WTC11 (cell line): ENCODE measurements around the gene DEDD2. TPM values are rescaled to one million over a fixed set of nuclear protein-coding genes. Genes with fewer than 3 reads are reported as not detected.
A peak's percentile ranks its signal among the peaks of the same experiment; 100 is the strongest.

ENCODE experiments used
- ATAC-seq: fragments of 200-7000 bp; cut with Tn5 transposase; 2 replicates; pipeline ENCODE4 v1.10.0; 2021; ENCODE audit warnings: mild to moderate bottlenecking, moderate library complexity
- CTCF ChIA-PET: fragments of 300-600 bp; sonication (Branson Sonifier 250); formaldehyde crosslinking; loops from one replicate; lab custom pipeline; 2021; ENCODE audit warnings: antibody characterized with exemption; lab: Charles Lee
- POLR2A ChIA-PET: fragments of 350-600 bp; sonication (Branson Sonifier 250); formaldehyde crosslinking; loops from one replicate; lab custom pipeline; 2021; ENCODE audit warnings: antibody characterized with exemption; lab: Charles Lee
- DNase-seq: peaks from one replicate; pipeline ENCODE4 v3.0.0; 2021; ENCODE audit warnings: low spot score
- H3K27ac Mint-ChIP-seq: 2 replicates; pipeline ENCODE4 v1.8.0; 2021; ENCODE audit warnings: mixed read lengths
- H3K27me3 Mint-ChIP-seq: 2 replicates; pipeline ENCODE4 v1.8.0; 2021; ENCODE audit warnings: low read depth, mild to moderate bottlenecking, moderate library complexity, mixed read lengths
- H3K36me3 Mint-ChIP-seq: 2 replicates; pipeline ENCODE4 v1.8.0; 2021; ENCODE audit warnings: mixed read lengths
- H3K4me1 Mint-ChIP-seq: 2 replicates; pipeline ENCODE4 v1.8.0; 2022; ENCODE audit warnings: mixed read lengths
- H3K4me3 Mint-ChIP-seq: 2 replicates; pipeline ENCODE4 v1.8.0; 2021; ENCODE audit warnings: mild to moderate bottlenecking, moderate library complexity, mixed read lengths
- H3K9me3 Mint-ChIP-seq: 2 replicates; pipeline ENCODE4 v1.8.0; 2021; ENCODE audit warnings: mixed read lengths
- ATF1 ChIP-seq: sonication (generic); formaldehyde crosslinking; IDR thresholded peaks from 2 replicates; pipeline ENCODE4 v1.8.1; 2023; ENCODE audit warnings: mild to moderate bottlenecking, moderate library complexity, missing genetic modification reagents
- CREB1 ChIP-seq: sonication (generic); formaldehyde crosslinking; IDR thresholded peaks from 2 replicates; pipeline ENCODE4 v1.8.0; 2023; ENCODE audit warnings: mild to moderate bottlenecking, missing genetic modification reagents
- CREM ChIP-seq: sonication (generic); formaldehyde crosslinking; IDR thresholded peaks from 2 replicates; pipeline ENCODE4 v1.8.1; 2022; ENCODE audit warnings: mild to moderate bottlenecking, missing genetic modification reagents, moderate library complexity
- ELF4 ChIP-seq: sonication (generic); formaldehyde crosslinking; IDR thresholded peaks from 2 replicates; pipeline ENCODE4 v1.8.1; 2022; ENCODE audit warnings: low read depth, mild to moderate bottlenecking, moderate library complexity, missing genetic modification reagents
- ESRRA ChIP-seq: sonication (generic); formaldehyde crosslinking; IDR thresholded peaks from 2 replicates; pipeline ENCODE4 v1.8.1; 2022; ENCODE audit warnings: mild to moderate bottlenecking, missing genetic modification reagents, borderline replicate concordance
- HMGA2 ChIP-seq: fragments of 250-450 bp; sonication (Bioruptor Pico); IDR thresholded peaks from 2 replicates; pipeline ENCODE4 v1.4.0; 2021; ENCODE audit warnings: mild to moderate bottlenecking, moderate library complexity
- JAZF1 ChIP-seq: fragments of 250-450 bp; sonication (Bioruptor Pico); IDR thresholded peaks from 2 replicates; pipeline ENCODE4 v1.9.0; 2021; ENCODE audit warnings: moderate library complexity, mild to moderate bottlenecking, inconsistent platforms
- JUN ChIP-seq: sonication (generic); formaldehyde crosslinking; IDR thresholded peaks from 2 replicates; pipeline ENCODE4 v1.8.0; 2023; ENCODE audit warnings: mild to moderate bottlenecking, missing genetic modification reagents
- NFATC4 ChIP-seq: fragments of 250-450 bp; sonication (Bioruptor Pico); IDR thresholded peaks from 2 replicates; pipeline ENCODE4 v1.9.0; 2021; ENCODE audit warnings: mild to moderate bottlenecking
- NR2C2 ChIP-seq: sonication (generic); formaldehyde crosslinking; IDR thresholded peaks from 2 replicates; pipeline ENCODE4 v1.8.0; 2022; ENCODE audit warnings: mild to moderate bottlenecking, missing genetic modification reagents
- SMAD4 ChIP-seq: sonication (generic); formaldehyde crosslinking; IDR thresholded peaks from 2 replicates; pipeline ENCODE4 v1.8.0; 2022; ENCODE audit warnings: mild to moderate bottlenecking, missing genetic modification reagents
- SOX15 ChIP-seq: fragments of 250-450 bp; sonication (Bioruptor Pico); IDR thresholded peaks from 2 replicates; pipeline ENCODE4 v1.9.0; 2021; ENCODE audit warnings: mild to moderate bottlenecking
- TEAD4 ChIP-seq: sonication (generic); formaldehyde crosslinking; IDR thresholded peaks from 2 replicates; pipeline ENCODE4 v1.8.0; 2022; ENCODE audit warnings: mild to moderate bottlenecking, missing genetic modification reagents
- ZNF121 ChIP-seq: sonication (generic); formaldehyde crosslinking; IDR thresholded peaks from 2 replicates; pipeline ENCODE4 v1.8.0; 2023; ENCODE audit warnings: missing genetic modification reagents
- ZNF263 ChIP-seq: sonication (generic); formaldehyde crosslinking; IDR thresholded peaks from 2 replicates; pipeline ENCODE4 v1.8.1; 2022; ENCODE audit warnings: low read depth, mild to moderate bottlenecking, moderate library complexity, missing genetic modification reagents
- ZNF317 ChIP-seq: sonication (generic); formaldehyde crosslinking; IDR thresholded peaks from 2 replicates; pipeline ENCODE4 v1.8.1; 2023; ENCODE audit warnings: low read depth, mild to moderate bottlenecking, moderate library complexity, missing genetic modification reagents, borderline replicate concordance
- ZNF416 ChIP-seq: fragments of 250-450 bp; sonication (Bioruptor Pico); IDR thresholded peaks from 2 replicates; pipeline ENCODE4 v1.9.0; 2021; ENCODE audit warnings: mild to moderate bottlenecking, inconsistent platforms
- ZNF671 ChIP-seq: fragments of 250-450 bp; sonication (Bioruptor Pico); IDR thresholded peaks from 2 replicates; pipeline ENCODE4 v1.8.0; 2021; ENCODE audit warnings: mild to moderate bottlenecking
- total RNA-seq: library from RNA; stranded (reverse); gene quantifications from 3 replicates; pipeline ENCODE4 v1.2.3, GENCODE V29; 2021
- TF ChIP-seq, protein P1 (sequence below): sonication (generic); formaldehyde crosslinking; IDR thresholded peaks from 2 replicates; pipeline ENCODE4 v1.8.1; 2022; ENCODE audit warnings: mild to moderate bottlenecking, missing genetic modification reagents, moderate library complexity, borderline replicate concordance
- TF ChIP-seq, protein P2 (sequence below): fragments of 250-450 bp; sonication (Bioruptor Pico); IDR thresholded peaks from 2 replicates; pipeline ENCODE4 v1.9.0; 2021; ENCODE audit warnings: mild to moderate bottlenecking
- TF ChIP-seq, protein P3 (sequence below): sonication (generic); formaldehyde crosslinking; IDR thresholded peaks from 2 replicates; pipeline ENCODE4 v1.8.1; 2022; ENCODE audit warnings: missing genetic modification reagents, borderline replicate concordance
- TF ChIP-seq, protein P4 (sequence below): fragments of 200-600 bp; IDR thresholded peaks from 2 replicates; pipeline ENCODE4 v1.8.0; 2022; ENCODE audit warnings: antibody characterized with exemption

DEDD2 gene
- total RNA-seq, 1 experiment from 2014 or later, result 37.7 TPM

DNA sequence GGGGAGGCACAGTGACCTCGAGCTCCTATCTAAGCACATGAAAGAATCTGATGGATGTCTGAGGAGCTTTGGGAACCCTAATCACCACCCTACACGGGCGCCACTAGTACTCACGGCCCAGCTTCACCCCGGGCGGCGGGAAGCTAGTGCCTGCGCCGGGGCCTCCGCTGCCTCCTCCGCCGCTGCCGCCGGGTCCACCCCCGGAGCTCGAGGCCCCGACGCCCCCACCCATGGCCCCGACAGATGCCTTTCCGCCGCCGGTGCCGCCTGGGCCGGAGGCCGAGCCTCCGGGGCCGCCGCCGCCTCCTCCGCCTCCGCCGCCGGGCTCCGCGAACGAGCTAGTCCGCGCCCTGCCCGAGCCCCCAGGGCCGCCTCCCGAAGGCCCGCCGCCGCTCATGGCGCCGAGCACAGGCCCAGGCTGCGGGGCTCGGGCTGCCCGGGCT, 24.6 kb upstream of the DEDD2 start:
- CTCF ChIA-PET, result interaction anchor here (0.8 to 7.8 kb wide), 15 partner anchors 8 to 198 kb away, joined by 3 to 239 read pairs (median 5); partner anchors contain the start of genes ERF, POU2F2 and ZNF526
- Mint-ChIP-seq H3K9me3 (no peaks in the 10 kb centered on the region), H3K27me3 (no peaks in the 10 kb centered on the region; the same call in 1 of the 2 replicates), H3K27ac (no peak overlapping the region), H3K36me3 (peaks cover 14% of the 10 kb centered on the region), H3K4me3 (peak overlapping the region; percentile 90), H3K4me1 (peaks cover 35% of the 10 kb centered on the region)
- TF ChIP-seq CREM (CRISPR knock-in tag) (no peak), ZNF416 (CRISPR knock-in tag) (peak; percentile 55; the same call in 1 of the 2 replicates)
- ATAC-seq, result no peak
- POLR2A ChIA-PET, result interaction anchor here (0.5 to 1.2 kb wide), 3 partner anchors 8 to 17 kb away, joined by 5 to 7 read pairs (median 5); partner anchors contain the start of gene ERF
- no peak for DNase-seq

DNA sequence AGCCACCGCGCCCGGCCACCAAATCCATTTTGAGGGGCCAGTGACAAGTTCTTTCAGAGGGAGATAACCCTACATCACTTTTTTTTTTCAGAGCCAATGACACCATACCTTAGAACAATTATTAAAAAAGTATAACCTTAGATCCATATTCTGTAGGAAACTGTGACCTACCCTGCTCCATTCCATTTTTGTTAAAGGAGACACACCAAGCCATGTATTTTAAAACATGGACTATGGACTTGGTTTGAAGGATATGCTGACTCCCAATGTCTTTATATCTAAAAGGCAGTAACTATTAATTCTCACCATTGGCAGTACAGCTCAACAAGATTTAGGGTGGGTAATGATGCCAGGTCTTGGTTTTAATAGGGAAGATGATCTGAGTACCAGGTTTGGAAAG, 23.8 kb upstream of the DEDD2 start:
- Mint-ChIP-seq H3K36me3 (peaks cover 22% of the 10 kb centered on the region), H3K4me1 (peaks cover 27% of the 10 kb centered on the region), H3K27me3 (no peaks in the 10 kb centered on the region; the same call in 1 of the 2 replicates), H3K9me3 (no peaks in the 10 kb centered on the region), H3K4me3 (peak overlapping the region; percentile 90), H3K27ac (no peak overlapping the region)
- ChIA-PET CTCF (interaction anchor here (2.9 kb wide), 1 partner anchor 38 kb away, joined by 8 read pairs; no protein-coding TSS in a partner anchor), POLR2A (interaction anchor here (0.5 to 0.7 kb wide), 2 partner anchors 18 to 52 kb away, joined by 3 to 5 read pairs; no protein-coding TSS in a partner anchor)
- no peak for TF ChIP-seq ZNF671 (CRISPR knock-in tag)
- TF ChIP-seq, protein P1, sequence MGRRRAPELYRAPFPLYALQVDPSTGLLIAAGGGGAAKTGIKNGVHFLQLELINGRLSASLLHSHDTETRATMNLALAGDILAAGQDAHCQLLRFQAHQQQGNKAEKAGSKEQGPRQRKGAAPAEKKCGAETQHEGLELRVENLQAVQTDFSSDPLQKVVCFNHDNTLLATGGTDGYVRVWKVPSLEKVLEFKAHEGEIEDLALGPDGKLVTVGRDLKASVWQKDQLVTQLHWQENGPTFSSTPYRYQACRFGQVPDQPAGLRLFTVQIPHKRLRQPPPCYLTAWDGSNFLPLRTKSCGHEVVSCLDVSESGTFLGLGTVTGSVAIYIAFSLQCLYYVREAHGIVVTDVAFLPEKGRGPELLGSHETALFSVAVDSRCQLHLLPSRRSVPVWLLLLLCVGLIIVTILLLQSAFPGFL, result no peak
- TF ChIP-seq ELF4, result no peak
- TF ChIP-seq NR2C2 (CRISPR knock-in tag), result no peak
- no peak for TF ChIP-seq CREM (CRISPR knock-in tag)
- no peak for TF ChIP-seq ESRRA (CRISPR knock-in tag)
- no peak for TF ChIP-seq CREB1
- no peak for TF ChIP-seq SMAD4 (CRISPR knock-in tag)
- no peak for TF ChIP-seq ATF1 (CRISPR knock-in tag)
- TF ChIP-seq ZNF263 (CRISPR knock-in tag), result no peak
- TF ChIP-seq JUN (CRISPR knock-in tag), result no peak
- TF ChIP-seq TEAD4 (CRISPR knock-in tag), result no peak
- TF ChIP-seq, protein P2, sequence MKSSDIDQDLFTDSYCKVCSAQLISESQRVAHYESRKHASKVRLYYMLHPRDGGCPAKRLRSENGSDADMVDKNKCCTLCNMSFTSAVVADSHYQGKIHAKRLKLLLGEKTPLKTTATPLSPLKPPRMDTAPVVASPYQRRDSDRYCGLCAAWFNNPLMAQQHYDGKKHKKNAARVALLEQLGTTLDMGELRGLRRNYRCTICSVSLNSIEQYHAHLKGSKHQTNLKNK (CRISPR knock-in tag), result no peak
- TF ChIP-seq, protein P3, sequence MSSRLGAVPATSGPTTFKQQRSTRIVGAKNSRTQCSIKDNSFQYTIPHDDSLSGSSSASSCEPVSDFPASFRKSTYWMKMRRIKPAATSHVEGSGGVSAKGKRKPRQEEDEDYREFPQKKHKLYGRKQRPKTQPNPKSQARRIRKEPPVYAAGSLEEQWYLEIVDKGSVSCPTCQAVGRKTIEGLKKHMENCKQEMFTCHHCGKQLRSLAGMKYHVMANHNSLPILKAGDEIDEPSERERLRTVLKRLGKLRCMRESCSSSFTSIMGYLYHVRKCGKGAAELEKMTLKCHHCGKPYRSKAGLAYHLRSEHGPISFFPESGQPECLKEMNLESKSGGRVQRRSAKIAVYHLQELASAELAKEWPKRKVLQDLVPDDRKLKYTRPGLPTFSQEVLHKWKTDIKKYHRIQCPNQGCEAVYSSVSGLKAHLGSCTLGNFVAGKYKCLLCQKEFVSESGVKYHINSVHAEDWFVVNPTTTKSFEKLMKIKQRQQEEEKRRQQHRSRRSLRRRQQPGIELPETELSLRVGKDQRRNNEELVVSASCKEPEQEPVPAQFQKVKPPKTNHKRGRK, result no peak
- no peak for ATAC-seq
- no peak for DNase-seq

DNA sequence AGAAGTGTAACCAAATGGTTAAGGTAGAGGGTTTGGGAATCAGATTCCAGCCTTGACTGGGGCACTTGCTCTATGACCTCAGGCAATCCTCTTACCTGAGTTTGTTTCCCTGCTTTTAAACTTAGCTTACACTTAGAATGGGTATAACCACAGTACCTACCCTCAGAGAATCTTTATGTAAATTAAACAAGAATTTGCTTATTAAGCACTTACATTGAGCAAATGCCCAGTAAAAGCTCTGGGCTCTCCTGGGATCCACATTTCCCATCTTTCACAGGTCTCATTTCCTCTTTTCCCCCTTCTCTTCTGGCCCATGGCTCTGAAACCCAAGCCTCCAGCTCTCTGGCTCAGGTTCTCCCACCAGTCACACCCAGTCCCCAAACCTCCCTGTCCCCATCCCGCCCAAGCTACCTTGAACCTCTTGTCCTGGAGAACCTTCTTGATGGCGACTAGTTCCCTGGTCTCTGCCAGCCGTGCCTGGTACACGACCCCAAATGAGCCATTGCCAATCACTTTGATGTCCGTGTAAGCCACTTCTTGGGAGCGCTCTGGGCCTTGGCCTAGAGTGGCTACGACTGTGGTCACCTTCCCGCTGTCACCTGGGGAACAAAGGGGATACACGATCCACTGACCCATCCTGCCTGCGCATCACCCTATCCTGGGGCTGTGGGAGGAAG, 22.2 kb upstream of the DEDD2 start:
- ChIA-PET CTCF (interaction anchor here (2.9 kb wide), 1 partner anchor 40 kb away, joined by 8 read pairs; no protein-coding TSS in a partner anchor), POLR2A (no interaction called here)
- DNase-seq (no peak), ATAC-seq (no peak)
- H3K9me3 Mint-ChIP-seq, result no peaks in the 10 kb centered on the region
- no peak overlapping the region for H3K27ac Mint-ChIP-seq
- peaks cover 14% of the 10 kb centered on the region for H3K4me1 Mint-ChIP-seq
- no peak overlapping the region for H3K4me3 Mint-ChIP-seq
- H3K27me3 Mint-ChIP-seq, result no peaks in the 10 kb centered on the region; the same call in 1 of the 2 replicates
- peaks cover 33% of the 10 kb centered on the region for H3K36me3 Mint-ChIP-seq
- TF ChIP-seq, protein P2 (CRISPR knock-in tag), result no peak
- no peak for TF ChIP-seq NFATC4 (CRISPR knock-in tag)
- no peak for TF ChIP-seq JUN (CRISPR knock-in tag)
- TF ChIP-seq SOX15 (CRISPR knock-in tag), result no peak
- no peak for TF ChIP-seq NR2C2 (CRISPR knock-in tag)
- no peak for TF ChIP-seq HMGA2 (CRISPR knock-in tag)
- no peak for TF ChIP-seq ZNF121
- no peak for TF ChIP-seq JAZF1 (CRISPR knock-in tag)
- TF ChIP-seq, protein P4, sequence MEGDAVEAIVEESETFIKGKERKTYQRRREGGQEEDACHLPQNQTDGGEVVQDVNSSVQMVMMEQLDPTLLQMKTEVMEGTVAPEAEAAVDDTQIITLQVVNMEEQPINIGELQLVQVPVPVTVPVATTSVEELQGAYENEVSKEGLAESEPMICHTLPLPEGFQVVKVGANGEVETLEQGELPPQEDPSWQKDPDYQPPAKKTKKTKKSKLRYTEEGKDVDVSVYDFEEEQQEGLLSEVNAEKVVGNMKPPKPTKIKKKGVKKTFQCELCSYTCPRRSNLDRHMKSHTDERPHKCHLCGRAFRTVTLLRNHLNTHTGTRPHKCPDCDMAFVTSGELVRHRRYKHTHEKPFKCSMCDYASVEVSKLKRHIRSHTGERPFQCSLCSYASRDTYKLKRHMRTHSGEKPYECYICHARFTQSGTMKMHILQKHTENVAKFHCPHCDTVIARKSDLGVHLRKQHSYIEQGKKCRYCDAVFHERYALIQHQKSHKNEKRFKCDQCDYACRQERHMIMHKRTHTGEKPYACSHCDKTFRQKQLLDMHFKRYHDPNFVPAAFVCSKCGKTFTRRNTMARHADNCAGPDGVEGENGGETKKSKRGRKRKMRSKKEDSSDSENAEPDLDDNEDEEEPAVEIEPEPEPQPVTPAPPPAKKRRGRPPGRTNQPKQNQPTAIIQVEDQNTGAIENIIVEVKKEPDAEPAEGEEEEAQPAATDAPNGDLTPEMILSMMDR, result no peak
- no peak for TF ChIP-seq ZNF317 (CRISPR knock-in tag)
- TF ChIP-seq SMAD4 (CRISPR knock-in tag), result no peak
